Cerebellar nuclear complex (tissue), 1 donor: Measurements from ENCODE around the gene CACYBP.

Source experiments
- DNase-seq, 2 experiments: peaks; one replicate each; lab custom pipeline; 2025; lab: John Stamatoyannopoulos, UW

The CACYBP gene

GRCh38 chr1:174974711-174975119, 25.0 kb upstream of the CACYBP start:
- peak; percentile 84 for DNase-seq

DNA sequence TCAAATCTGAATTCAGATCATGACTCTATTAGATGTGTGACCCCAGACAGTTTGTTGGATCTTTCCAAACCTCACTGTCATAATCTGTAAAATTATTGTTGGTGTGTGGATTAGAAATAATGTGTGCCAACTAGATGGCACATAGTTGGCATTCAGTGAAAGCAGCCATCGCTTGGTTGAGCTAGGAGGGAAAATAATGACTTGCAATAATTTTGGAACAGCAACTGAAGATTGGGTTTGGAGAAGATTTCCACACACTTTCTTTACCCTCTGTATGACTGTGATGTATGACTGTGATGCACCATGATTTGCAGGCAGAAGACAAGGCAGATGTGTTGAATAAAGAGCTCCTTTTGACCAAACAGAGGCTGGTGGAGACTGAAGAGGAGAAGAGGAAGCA, 24.0 kb upstream of the CACYBP start:
- no peak for DNase-seq

DNA sequence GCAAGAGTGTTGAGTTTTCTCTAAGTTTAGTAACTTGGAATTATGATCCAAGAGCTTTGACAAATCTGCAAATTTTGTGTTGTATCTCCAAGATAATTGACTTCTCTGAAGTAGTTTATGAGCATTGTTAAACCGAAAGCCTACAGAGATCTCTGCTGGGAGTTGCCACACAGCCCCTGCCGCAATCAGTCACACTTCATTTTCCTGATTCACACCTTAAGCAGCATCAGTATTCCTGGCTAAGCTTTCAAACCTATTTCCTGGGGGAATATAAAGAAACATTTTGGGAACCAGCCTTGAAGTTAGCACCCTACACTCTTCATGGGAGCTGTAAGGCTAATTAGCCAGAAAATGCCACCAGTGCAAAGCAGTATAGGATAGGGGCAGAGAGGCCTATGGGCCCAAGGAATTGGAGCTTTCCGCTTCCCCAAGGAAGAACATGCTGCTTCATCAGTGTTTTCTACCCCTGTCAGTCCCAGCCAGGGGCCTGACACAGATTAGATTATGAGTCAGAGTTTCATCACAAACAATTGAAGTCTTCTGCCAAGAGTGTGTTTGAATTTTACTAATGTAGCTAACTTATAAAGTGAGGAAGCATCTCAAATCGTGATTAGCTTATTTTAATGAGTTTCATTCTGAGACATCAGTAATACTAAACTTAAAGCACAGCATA, 23.2 kb upstream of the CACYBP start:
- DNase-seq: no peak

GRCh38 chr1:174982971-174983689, 16.6 kb upstream of the CACYBP start:
- DNase-seq: peak in 1 of 2 experiments; percentile 22

GRCh38 chr1:174984952-174985351, 14.8 kb upstream of the CACYBP start:
- DNase-seq: no peak

DNA sequence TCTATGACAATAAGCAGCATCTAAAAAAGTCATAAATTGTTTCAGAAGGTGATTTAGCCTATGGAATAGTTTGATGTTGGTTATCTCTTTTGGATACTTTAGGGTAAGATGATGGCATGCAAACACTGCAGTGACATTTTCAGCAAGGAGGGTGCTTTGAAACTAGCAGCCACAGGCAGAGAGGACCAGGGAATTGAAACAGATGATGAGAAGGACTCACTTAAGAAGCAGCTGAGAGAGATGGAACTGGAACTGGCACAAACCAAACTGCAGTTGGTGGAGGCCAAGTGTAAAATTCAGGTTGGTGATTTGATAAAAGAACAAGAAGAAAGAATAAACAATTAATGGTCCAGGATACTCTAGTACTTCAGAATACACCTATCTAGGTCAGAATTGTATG, 11.2 kb upstream of the CACYBP start:
- no peak for DNase-seq

DNA sequence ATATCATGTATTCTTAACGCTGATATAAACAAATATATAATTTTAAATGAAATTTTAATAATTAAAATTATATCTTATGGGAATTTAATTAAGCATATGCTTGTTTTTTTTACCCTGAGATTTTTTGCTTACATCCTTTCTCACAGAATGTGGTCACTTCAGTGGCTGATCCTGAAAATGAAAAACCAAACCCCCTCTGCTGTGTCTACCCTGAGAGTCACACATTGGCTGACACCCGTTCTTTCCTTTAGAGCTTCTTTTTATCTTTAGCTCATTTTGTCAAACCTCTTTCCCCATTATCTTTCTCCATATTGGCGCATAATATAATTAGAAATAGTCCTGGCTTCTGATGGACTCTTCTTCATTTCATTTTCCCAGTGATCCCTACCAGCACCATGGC, 10.8 kb upstream of the CACYBP start:
- DNase-seq: no peak

GRCh38 chr1:174989536-174990220, 10.1 kb upstream of the CACYBP start:
- DNase-seq: no peak

DNA sequence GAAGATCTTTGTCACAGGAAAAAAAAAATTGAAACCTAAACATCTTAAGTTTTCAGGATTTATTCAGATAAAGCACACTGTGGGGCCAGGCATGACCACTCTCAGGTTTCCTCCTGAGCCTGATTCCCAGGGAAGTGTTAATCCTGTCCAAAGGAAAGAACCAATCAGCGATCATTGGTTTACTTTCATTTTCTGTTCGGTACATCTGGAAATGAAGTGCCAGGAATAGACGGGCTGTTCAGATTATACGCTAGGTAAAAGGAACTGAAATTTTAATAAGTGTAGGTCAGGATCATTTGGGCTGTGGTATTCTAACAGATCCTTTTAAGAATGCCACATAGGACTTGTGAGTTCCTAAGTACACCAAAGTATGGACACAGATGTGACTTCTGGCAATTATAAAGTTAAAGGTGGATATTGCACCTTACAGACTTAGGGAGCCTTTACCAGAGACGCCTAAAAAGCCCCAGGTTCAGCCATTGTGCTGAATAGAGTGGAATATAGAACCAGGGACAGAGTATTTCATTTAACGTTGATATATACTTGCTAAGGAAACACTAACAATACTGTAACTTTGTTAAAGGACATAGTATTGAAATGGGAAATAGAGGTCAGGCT, 9.3 kb upstream of the CACYBP start:
- no peak for DNase-seq

DNA sequence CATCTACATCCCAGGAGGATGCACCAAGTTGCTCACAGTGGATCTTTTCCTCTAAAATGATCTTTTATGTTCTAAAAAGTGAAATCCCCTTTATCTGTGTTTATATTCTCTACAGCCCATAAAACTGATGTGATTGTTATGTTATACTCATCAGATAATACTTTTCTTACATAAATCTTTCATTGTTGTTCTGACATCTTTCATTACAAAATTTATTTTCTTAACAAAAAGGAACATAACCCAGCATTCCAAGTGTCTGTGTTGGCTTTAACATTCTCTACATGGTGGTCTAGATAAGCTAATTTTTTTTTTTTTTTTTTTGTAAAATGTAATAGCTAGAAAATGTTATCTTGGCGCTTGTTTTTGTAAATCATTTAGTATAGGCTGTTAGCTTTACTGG, 8.3 kb upstream of the CACYBP start:
- DNase-seq: no peak

DNA sequence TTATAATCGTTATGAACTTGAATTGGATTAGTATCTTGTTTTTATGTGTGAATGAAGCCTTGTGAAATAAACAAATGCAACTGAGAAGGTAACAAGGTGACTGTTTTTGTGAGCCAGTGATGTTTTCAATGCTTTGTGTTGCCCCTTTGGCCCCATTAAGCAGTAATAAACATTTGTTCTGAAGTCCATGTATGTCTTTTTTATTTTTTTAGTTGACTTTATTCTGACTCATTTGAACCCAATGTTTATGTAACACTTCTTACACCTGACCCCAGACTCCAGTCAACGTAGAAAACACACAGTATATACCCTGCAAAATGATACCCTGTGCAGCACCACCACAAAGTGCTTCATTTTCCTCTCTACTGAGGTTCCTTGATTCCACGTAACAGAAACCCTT, 4.6 kb upstream of the CACYBP start:
- DNase-seq: no peak

GRCh38 chr1:174995916-174996315, 3.8 kb upstream of the CACYBP start:
- DNase-seq: no peak

GRCh38 chr1:174996476-174996875, 3.3 kb upstream of the CACYBP start:
- DNase-seq: no peak

DNA sequence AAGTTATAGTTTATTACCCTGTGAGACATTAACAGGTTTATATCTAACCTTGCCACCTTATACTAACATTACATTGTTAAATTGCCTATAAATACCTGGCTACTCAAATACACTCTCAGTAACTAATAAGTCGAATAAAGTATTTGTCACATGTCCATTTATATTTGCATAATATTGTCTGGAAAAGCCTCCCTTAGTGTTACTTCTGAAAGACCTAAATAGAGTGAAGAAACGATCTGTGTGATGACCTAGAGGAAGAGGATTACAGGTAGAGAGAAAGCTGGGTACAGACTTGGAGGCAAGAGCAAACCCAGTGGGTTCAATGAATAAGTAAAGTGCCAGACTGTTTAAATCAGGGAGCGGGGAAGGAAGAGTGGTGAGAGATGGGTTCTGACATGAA, 2.7 kb upstream of the CACYBP start:
- no peak for DNase-seq

- DNase-seq: peak in 1 of 2 experiments; percentile 37
Measured at GRCh38 chr1:174998569-174999215, 1.1 kb upstream of the CACYBP start.

GRCh38 chr1:174999216-174999935, 371 bp upstream of the CACYBP start:
- peak; percentile 93 to 97 for DNase-seq

DNA sequence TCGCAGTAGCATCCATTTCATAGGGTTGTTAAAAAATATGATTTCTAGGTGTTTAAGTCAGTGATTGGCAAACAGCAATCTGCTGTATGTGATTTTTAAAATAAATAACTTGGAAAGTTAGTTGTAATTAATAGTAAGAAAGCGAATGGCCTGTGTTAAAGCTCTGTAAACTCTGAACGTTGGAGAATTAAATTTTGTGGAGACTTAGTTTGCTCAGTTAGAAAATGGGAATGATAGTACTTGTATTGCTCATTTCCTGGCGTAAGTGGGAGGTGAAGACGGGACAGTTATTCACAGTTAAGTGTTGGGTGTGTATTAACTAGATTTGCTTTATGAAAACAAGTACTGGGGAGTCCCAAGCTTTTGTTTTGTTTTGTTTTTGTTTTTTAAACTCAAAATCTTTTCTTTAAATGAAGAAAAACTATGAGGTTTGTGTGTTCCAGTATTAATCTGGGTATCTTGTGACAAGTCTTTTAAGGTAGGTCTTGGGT, 995 bp downstream of the CACYBP start:
- DNase-seq: no peak

DNA sequence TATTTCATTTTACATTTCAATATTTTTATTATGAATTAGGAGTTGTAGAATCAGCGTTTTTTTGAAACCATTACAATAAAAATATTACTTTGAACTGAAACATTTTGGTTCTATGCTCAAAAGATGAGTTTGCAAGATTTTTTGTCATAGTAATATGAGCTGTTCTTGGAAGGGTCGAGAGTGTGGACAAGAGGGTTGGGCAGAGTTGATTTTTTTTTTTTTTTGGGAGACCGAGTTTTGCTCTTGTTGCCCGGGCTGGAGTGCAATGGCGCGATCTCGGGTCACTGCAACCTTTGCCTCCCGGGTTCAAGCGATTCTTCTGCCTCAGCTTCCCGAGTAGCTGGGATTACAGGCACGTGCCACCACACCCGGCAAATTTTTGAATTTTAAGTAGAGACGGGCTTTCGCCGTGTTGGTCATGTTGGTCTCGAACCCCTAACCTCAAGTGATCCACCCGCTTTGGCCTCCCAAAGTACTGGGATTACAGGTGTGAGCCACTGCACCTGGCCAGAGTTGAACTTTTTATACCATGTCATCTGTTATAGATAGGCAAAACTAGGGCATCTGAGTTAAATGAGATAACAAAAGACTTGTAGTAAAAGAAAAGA, 3.3 kb downstream of the CACYBP start:
- no peak for DNase-seq

GRCh38 chr1:175003521-175003920, 3.8 kb downstream of the CACYBP start:
- no peak for DNase-seq

DNA sequence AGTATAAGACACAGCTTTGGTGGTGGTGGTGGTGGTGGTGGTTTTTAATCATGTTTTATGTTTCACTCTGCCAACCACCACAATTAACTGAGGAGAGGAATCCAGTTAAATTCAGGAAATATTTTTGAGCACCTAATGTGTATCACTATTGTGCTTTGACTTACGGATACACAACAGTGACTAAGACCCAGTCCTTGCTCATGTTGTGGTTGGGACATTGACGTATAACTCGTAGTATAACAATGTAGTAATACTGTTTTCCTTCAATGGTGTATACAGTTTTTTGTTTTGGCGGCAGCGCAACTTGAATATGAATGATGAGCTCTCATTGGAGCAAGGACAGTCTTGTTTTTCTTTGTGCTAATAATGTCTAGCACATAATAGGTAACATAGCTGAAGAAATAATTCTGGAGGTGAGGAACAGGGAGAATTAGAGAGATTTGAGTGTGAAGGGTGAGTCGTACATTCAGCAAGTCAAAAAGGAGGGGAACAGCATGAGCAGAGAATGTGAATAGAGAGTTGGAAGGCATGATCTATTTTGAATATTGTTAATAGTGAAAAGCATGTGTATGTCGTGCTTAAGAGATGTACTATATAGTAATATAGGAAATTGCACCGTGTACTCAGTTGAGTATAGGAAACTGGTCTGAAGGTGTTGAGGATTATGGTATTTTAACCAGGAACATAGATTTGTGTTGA, 5.5 kb downstream of the CACYBP start:
- DNase-seq: no peak
